Nephron (organoid): ENCODE data around the gene P2RX1.

Experiments used
- H3K27ac Mint-ChIP-seq, 3 experiments: 2 replicates each; pipeline ENCODE4 v1.8.0; 2020; ENCODE audit warnings: mixed read lengths in 3 of 3, mild to moderate bottlenecking in 2 of 3, moderate library complexity in 1 of 3
- H3K27me3 Mint-ChIP-seq: 2 replicates; pipeline ENCODE4 v1.8.0; 2021; ENCODE audit warnings: low read depth, mild to moderate bottlenecking, moderate library complexity, mixed read lengths
- H3K36me3 Mint-ChIP-seq: 2 replicates; pipeline ENCODE4 v1.8.0; 2020; ENCODE audit warnings: low read depth, mixed read lengths
- H3K4me1 Mint-ChIP-seq: 2 replicates; pipeline ENCODE4 v1.8.0; 2020; ENCODE audit warnings: mixed read lengths
- H3K4me3 Mint-ChIP-seq, 3 experiments: 2 replicates each; pipeline ENCODE4 v1.8.0; 2020; ENCODE audit warnings: mild to moderate bottlenecking in 3 of 3, mixed read lengths in 3 of 3, moderate library complexity in 2 of 3
- H3K9me3 Mint-ChIP-seq: 2 replicates; pipeline ENCODE4 v1.8.0; 2020; ENCODE audit warnings: mixed read lengths
- TF ChIP-seq, protein P1 (sequence below), 3 experiments: fragments of 200-600 bp; sonication (generic); IDR thresholded peaks; one replicate each; pipeline ENCODE4 v1.5.0; 2021; ENCODE audit warnings: antibody characterized with exemption in 3 of 3; ENCODE audit not compliant: unreplicated experiment in 3 of 3

Gene P2RX1

DNA sequence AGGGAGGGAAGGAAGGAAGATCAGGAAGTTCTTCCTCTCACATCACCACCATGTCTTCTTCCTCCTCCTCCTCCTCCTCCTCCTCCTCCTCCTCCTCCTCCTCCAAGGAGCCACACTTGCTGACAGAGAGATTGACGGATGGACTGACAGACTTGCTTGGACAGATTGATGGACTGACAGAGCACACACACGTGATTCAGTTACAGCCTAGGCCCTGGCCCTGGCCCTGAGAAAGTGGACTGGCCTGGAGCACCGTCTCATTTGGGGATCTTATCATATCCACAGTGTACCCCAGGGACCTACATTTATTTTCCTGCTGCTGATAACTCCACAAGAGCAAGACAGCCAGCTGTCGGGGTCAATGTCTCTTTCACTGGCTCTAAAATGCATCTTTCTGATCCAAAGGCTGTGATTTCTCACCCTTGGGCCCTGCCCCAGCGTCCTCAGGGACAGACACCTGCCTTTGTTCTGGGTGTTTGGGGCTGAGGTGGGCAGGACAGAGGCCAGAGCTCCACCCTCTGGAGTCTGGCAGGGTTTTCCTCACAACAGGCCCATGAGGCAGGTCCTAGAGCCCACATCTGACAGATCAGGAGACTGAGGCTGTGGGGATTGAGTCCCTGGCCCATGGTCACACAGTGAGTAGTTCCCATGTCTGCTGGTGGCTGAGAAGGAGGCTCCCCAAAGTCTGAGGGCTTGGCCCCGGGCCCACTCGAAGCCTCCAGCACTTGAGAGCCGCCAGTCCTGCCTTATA is 2.3 kb upstream of the P2RX1 start:
- peak overlapping the region in 1 of 3 experiments; percentile 37 for H3K27ac Mint-ChIP-seq

DNA sequence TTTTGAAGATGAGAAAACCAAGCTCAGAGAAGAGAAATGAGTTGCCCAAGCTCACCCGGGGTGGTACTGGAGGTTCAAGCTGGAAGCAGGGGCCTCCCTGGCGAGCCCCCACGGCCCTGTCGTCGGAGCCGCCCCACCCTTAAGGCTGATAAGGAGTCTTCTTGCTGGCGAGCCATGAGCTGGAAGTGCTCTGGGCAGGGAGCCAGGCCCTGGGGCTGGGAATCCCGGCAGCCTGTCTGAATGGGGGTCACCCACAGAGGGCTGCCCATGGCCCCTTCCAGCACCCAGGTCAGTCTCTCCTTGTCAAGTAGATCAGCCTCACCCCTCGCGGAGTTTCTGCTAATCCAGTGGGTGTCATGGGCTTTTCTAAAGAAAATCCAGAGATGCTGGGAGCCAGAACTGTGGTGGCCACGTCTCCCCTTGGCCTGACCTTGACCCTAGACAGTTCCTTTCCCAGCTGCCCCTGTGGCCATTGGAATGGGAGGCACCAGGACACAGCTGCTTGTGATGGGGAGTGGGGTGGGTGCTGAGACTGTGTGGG is 1.2 kb upstream of the P2RX1 start:
- TF ChIP-seq, protein P1, sequence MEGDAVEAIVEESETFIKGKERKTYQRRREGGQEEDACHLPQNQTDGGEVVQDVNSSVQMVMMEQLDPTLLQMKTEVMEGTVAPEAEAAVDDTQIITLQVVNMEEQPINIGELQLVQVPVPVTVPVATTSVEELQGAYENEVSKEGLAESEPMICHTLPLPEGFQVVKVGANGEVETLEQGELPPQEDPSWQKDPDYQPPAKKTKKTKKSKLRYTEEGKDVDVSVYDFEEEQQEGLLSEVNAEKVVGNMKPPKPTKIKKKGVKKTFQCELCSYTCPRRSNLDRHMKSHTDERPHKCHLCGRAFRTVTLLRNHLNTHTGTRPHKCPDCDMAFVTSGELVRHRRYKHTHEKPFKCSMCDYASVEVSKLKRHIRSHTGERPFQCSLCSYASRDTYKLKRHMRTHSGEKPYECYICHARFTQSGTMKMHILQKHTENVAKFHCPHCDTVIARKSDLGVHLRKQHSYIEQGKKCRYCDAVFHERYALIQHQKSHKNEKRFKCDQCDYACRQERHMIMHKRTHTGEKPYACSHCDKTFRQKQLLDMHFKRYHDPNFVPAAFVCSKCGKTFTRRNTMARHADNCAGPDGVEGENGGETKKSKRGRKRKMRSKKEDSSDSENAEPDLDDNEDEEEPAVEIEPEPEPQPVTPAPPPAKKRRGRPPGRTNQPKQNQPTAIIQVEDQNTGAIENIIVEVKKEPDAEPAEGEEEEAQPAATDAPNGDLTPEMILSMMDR (IDR thresholded peaks at IDR 0.05; ENCODE audit: unreplicated experiment in 3 of 3): no peak
- no peaks in the 10 kb centered on the region for H3K9me3 Mint-ChIP-seq
- no peak overlapping the region for H3K27ac Mint-ChIP-seq
- no peak overlapping the region for H3K4me3 Mint-ChIP-seq
- peaks cover 10% of the 10 kb centered on the region for H3K27me3 Mint-ChIP-seq
- peaks cover 4% of the 10 kb centered on the region for H3K4me1 Mint-ChIP-seq
- H3K36me3 Mint-ChIP-seq: no peaks in the 10 kb centered on the region

More for the DNA sequence above, 2.3 kb upstream of the P2RX1 start:
- Mint-ChIP-seq H3K27me3 (peaks cover 14% of the 10 kb centered on the region), H3K36me3 (no peaks in the 10 kb centered on the region), H3K4me1 (peaks cover 4% of the 10 kb centered on the region), H3K4me3 (no peak overlapping the region), H3K9me3 (no peaks in the 10 kb centered on the region)
- TF ChIP-seq, protein P1 (IDR thresholded peaks at IDR 0.05; ENCODE audit: unreplicated experiment in 3 of 3): no peak

DNA sequence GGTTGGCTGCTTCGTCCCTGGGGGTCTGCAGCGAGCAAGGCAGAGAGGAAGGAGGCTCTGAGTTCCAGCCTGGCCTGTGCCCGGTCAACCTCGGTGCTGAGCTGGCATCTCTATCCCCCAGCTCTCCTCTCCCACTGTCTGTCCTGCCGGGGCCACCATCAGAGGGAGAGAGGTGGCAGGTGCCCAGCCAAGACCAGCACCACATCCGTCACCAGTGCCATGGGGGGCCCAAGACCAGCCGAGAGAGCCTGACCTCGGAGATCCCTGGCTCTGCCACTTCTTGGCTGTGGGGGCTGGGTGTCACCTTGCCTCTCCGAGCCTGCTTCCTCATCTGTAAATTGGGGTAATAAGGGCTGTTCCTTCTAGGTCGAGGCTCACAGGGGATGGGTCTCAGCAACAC is 560 bp upstream of the P2RX1 start:
- Mint-ChIP-seq H3K4me1 (peaks cover 5% of the 10 kb centered on the region), H3K27me3 (peaks cover 10% of the 10 kb centered on the region), H3K36me3 (no peaks in the 10 kb centered on the region), H3K4me3 (no peak overlapping the region), H3K9me3 (no peaks in the 10 kb centered on the region), H3K27ac (no peak overlapping the region)
- TF ChIP-seq, protein P1 (IDR thresholded peaks at IDR 0.05; ENCODE audit: unreplicated experiment in 3 of 3): no peak

DNA sequence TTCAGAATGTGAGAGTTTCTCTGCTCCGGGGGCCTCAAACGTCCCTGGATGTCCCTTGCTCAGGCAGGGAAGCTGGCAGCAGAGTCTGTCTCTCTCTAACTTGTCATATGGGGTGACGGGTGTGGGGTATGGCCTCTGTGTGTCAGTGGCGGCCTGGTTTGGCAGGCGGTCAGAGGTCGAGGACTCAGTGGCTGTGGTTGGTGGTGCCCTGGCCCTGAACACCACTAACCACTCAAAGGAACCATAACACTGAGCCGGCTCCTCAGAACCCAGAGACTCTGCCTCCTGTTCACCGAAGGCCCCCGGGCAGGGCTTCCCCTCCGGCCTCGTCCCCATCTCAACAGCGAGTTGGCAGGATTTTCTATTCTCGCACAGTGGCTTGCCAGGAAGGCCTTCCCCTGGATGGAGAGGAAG is 677 bp downstream of the P2RX1 start:
- H3K4me1 Mint-ChIP-seq: peaks cover 14% of the 10 kb centered on the region
- H3K27me3 Mint-ChIP-seq: peaks cover 10% of the 10 kb centered on the region
- TF ChIP-seq, protein P1 (IDR thresholded peaks at IDR 0.05; ENCODE audit: unreplicated experiment in 3 of 3): no peak
- H3K4me3 Mint-ChIP-seq: no peak overlapping the region
- H3K27ac Mint-ChIP-seq: peak overlapping the region in 2 of 3 experiments; percentile 12 to 25
- H3K36me3 Mint-ChIP-seq: no peaks in the 10 kb centered on the region
- H3K9me3 Mint-ChIP-seq: no peaks in the 10 kb centered on the region

DNA sequence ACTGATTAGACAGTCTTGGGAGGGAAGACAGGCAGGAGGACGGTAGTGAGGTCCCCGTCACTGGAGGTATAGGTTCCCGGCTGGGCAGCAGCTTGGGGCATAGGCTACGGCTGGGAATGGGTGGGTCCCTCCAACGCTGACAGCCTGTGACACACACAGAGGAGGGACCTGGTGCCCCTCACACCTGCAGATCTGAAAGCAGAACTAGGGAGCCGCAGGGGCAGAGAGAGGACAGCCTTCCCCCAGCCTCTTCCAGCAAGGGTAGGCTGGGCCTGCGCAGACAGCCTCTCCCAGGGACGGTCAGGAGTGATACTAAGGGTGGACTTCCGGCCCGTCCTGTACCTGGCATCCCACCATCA is 2.0 kb downstream of the P2RX1 start:
- peaks cover 14% of the 10 kb centered on the region for H3K4me1 Mint-ChIP-seq

More for the DNA sequence above, 2.0 kb downstream of the P2RX1 start:
- TF ChIP-seq, protein P1 (IDR thresholded peaks at IDR 0.05; ENCODE audit: unreplicated experiment in 3 of 3): no peak
- H3K9me3 Mint-ChIP-seq: no peaks in the 10 kb centered on the region
- no peak overlapping the region for H3K4me3 Mint-ChIP-seq
- peaks cover 10% of the 10 kb centered on the region for H3K27me3 Mint-ChIP-seq
- no peaks in the 10 kb centered on the region for H3K36me3 Mint-ChIP-seq
- peak overlapping the region in 1 of 3 experiments; percentile 69 for H3K27ac Mint-ChIP-seq
